Ishikawa (cell line): Measurements from ENCODE around the gene MUC22.

ENCODE experiments used
- CEBPB ChIP-seq: IDR thresholded peaks from 2 replicates; pipeline ENCODE4 v1.6.1; 2012
- CREB1 ChIP-seq: IDR thresholded peaks from 2 replicates; pipeline ENCODE4 v1.6.1; 2012; ENCODE audit warnings: low read depth
- EGR1 ChIP-seq: IDR thresholded peaks from 2 replicates; pipeline ENCODE4 v1.6.1; 2012
- EP300 ChIP-seq: IDR thresholded peaks from 2 replicates; pipeline ENCODE4 v1.6.1; 2012; ENCODE audit warnings: borderline replicate concordance
- FOXM1 ChIP-seq: IDR thresholded peaks from 2 replicates; pipeline ENCODE4 v1.6.1; 2012; ENCODE audit warnings: low read depth, borderline replicate concordance
- MAX ChIP-seq: IDR thresholded peaks from 2 replicates; pipeline ENCODE4 v1.6.1; 2012
- RAD21 ChIP-seq: IDR thresholded peaks from 2 replicates; pipeline ENCODE4 v1.6.1; 2012; ENCODE audit warnings: low read depth
- REST ChIP-seq: IDR thresholded peaks from 2 replicates; pipeline ENCODE4 v1.6.1; 2012; ENCODE audit warnings: low read depth, mild to moderate bottlenecking
- TCF12 ChIP-seq: IDR thresholded peaks from 2 replicates; pipeline ENCODE4 v1.6.1; 2012; ENCODE audit warnings: low read depth
- TEAD4 ChIP-seq: IDR thresholded peaks from 2 replicates; pipeline ENCODE4 v1.6.1; 2012
- USF1 ChIP-seq: IDR thresholded peaks from 2 replicates; pipeline ENCODE4 v1.6.1; 2012
- YY1 ChIP-seq: IDR thresholded peaks from 2 replicates; pipeline ENCODE4 v1.6.1; 2012; ENCODE audit warnings: low read depth

- TF ChIP-seq EP300, result no peak
- TF ChIP-seq RAD21, result no peak
- no peak for TF ChIP-seq TEAD4
- TF ChIP-seq REST, result no peak
- TF ChIP-seq CEBPB, result no peak
- no peak for TF ChIP-seq EGR1
- TF ChIP-seq CREB1, result no peak
- TF ChIP-seq TCF12, result no peak
- TF ChIP-seq MAX, result no peak
- TF ChIP-seq FOXM1, result no peak
- TF ChIP-seq YY1, result no peak
- no peak for TF ChIP-seq USF1
These were observed 27.4 kb downstream of the MUC22 start for GRCh38 chr6:31037682-31038081.
